GM19395 (cell line): ENCODE measurements around the gene S100A16.

Experiments used
- ATAC-seq: cut with Tn5 transposase; IDR thresholded peaks from one replicate; pipeline ENCODE4 v1.9.1; 2021; ENCODE audit warnings: mild to moderate bottlenecking, moderate library complexity; ENCODE audit not compliant: unreplicated experiment

Gene S100A16

DNA sequence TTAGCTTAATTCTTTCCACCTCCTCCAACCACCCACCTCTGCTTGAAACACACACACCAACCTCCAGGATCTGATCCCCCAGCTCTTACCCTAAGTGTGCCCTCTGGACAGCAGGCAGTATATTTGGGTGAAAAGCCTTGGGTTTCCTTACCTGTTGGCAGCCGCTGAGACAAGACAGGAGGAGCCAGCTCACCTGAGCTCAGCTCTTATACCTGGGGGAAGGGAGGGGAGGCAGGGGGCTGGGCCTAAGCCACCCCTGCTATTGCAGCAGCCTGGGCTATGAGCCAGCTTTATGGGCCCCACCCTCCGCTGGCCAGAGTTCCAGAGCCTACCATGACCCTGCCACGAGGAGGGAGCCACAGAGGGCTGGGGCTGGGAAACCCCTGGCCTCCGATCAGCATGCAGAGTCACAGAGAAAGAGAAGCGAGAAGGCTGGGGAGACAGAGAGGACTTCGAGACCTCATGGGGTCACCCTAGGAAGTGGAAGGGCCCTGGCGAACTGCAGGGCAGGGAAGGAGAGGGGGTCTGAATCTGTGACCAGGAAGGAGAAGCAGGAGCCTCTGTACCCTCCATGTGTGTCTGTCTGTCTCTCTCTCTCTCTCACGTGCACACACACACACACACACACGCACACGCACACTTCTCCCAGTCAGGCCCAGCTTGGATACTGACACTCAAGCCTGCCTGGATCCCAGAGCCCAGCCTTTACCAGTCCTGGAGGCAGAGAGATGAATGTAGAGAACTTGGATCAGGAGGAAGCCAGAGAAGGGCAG is 3.4 kb upstream of the S100A16 start, which contains the start of gene S100A14:
Gene S100A14, minus strand, starts transcription at position 182 of the 773 bp plus-strand sequence. CDS start 467 bp downstream, outside the sequence.
- no peak for ATAC-seq

DNA sequence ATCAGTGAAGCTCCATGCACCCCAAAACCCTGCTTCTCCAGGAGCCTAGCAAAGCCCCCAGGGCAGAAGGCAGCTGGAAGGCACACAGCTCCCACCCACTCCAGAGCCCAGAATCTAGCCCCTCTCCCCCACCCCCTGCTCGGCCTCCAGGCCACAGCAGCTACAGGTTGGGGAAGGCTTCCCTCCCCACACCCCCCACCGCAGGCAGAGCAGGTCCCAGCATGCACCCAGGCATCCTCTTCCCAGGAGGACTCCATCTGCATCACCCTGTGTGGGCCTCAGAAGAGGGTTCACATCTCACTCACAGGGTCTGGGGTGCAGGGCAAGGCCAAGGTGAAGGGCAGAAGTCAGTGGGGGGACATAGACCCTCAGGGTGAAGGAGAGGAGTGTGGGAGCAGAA is 2.5 kb upstream of the S100A16 start:
- ATAC-seq = no peak

- ATAC-seq = no peak
These were observed 2.0 kb upstream of the S100A16 start for GRCh38 chr1:153614906-153615305.

DNA sequence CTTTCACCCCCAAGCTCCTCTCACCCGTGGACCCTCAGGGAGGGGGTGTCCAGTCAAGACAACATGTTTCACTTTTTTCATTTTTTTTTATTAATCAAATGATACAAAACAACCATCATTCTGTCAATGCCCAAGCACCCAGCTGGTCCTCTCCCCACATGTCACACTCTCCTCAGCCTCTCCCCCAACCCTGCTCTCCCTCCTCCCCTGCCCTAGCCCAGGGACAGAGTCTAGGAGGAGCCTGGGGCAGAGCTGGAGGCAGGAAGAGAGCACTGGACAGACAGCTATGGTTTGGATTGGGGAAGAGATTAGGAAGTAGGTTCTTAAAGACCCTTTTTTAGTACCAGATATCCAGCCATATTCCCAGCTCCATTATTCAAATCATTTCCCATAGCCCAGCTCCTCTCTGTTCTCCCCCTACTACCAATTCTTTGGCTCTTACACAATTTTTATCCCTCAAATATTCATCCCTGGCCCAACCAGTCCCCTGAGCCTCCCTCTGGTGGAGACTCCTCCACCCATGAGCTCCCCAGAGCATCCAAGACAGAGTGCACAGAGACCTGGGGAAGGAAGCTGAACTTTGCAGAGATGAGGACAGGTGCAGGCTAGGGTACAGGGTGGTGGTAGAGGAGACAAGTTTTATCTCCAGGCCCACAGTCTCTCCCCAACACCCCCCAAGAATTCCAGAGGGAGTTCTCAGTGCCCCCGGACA is 1.4 kb upstream of the S100A16 start:
- ATAC-seq = no peak

GRCh38 chr1:153613406-153613805 is 469 bp upstream of the S100A16 start:
- ATAC-seq = no peak

DNA sequence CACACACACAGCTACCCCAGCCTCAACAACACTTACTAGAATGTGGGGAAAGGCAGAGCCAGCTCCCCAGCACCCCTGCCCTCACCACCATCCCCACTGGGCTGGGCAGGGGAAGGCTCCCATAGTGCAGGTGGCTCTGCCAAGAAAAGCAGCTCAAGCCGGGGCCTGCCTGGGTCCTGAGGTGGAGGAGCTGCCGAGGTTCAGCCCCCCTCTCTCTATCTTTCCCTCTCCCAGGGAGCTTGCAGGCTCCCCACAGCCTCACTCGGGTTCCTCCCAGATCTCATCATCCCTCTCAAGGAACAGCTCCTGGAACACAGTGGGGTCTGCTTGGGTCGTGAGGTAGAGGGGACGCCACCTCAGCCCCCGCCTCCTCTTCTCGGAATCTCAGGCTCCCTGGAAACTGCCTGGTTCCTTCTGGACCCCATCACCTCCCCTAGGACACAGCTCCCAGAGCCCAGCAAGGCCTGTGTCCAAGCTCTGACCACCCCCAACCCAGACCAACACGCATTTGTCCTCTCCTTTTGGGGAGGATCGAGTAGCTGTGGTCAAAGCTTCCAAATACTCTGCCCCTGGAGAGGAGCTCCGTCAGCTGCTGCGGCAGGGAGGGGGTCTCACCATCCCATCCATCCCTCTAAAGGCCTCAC is 704 bp downstream of the S100A16 start:
- no peak for ATAC-seq

- ATAC-seq = no peak
These were observed 1.6 kb downstream of the S100A16 start for GRCh38 chr1:153611356-153611755.

GRCh38 chr1:153610811-153611301 is 2.1 kb downstream of the S100A16 start:
- no peak for ATAC-seq

GRCh38 chr1:153610334-153610733 is 2.6 kb downstream of the S100A16 start:
- no peak for ATAC-seq

- ATAC-seq = no peak
These were observed 3.4 kb downstream of the S100A16 start for GRCh38 chr1:153609585-153609907.

DNA sequence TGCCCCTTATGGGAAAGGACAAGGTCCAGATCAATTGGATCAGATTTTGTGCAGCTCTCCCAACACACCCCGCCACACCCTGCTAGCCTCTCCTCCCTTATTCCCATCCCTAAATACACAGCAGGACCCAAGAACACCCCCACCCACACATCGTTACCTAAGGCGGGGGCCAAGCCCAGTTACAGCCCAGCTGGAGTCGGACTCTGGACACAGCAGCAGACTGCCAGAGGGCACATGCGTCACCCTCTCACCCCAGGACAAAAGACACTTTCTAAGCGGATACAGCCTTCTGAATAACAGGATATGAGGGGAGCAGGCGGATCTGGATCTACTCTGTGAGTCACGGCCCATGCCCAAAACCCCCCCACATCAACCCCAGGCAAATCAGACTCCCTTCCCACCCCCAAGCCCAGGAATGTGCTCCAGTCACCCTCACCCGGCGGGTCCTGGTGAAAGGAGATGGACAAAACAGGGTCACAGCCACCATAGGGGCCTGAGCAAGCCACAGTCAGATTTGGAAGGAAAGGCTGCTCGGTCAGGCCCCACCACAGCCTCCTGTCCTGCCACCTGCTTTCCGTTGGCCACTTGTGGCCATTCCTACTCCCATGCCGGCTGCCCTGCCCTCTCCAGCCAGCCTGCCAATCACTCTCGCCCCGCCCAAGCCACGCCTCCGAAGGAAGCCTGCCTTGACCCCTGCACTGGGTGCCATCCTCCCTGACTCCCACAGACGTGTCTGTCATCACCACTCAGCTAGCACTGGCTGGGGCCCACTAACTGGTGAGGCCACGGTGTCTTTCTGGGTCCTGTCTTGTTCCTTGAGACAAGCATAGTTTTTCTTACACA is 4.0 kb downstream of the S100A16 start:
- no peak for ATAC-seq

GRCh38 chr1:153608089-153608682 is 4.8 kb downstream of the S100A16 start:
- ATAC-seq = no peak

GRCh38 chr1:153607381-153607780 is 5.6 kb downstream of the S100A16 start:
- ATAC-seq = no peak

DNA sequence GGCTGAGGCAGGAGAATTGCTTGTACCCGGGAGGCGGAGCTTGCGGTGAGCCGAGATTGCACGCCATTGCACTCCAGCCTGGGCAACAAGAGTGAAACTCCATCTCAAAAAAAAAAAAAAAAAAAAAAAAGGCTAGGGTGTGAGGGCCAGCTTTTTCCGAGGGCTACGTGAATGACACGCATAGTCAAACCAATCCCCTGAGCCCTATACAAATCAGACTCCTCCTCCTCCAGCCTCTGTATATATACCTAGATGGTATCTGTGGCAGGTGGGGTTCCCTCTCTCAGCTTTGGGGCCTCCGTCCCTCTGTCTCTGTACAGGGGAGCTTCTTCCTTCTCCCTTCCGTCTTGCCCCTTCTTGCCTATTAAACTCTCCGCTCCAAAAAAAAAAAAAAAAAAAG is 6.7 kb downstream of the S100A16 start:
- ATAC-seq = no peak

GRCh38 chr1:153602749-153603148 is 10.2 kb downstream of the S100A16 start:
- no peak for ATAC-seq

GRCh38 chr1:153599847-153600246 is 13.1 kb downstream of the S100A16 start:
- ATAC-seq = no peak

DNA sequence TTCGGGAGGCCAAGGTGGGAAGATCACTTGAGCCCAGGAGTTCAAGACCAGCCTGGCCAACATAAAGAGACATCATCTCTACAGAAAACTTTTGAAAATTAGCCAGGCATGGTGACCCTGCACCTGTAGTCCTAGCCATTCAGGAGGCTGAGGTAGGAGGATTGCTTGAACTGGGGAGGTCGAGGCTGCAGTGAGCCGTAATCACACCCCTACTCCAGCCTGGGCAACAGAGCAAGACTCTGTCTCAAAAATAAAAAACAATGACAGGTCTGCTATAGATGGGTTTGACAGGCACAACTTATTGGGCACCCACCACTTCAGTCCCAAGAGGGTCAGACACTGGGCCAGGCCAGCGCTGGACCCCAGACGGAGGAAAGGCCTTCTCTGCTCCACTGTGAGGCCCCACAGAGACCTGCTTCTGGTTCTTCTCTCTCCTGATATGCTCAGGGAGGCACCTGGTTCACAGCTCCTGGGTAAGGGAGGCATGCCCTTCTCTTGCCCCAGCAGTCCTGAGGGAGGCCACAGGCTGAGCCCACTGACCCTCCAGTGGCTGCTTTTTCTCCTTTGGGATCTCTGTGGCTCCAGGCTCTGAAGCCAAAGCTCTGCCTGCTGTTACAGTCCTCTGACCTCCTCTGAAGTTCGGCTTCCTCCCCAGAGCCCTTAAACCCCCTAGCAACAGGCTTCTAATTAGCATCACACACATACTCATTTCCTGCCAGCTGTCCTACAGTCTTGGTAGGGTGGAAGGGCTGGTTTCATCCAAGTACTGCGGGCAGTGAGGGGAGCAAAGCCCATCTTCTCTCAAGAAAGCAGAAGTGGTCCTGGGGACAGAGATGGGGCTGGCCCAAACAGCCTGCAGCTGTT is 14.4 kb downstream of the S100A16 start:
- ATAC-seq = peak; percentile 97

- ATAC-seq = no peak
These were observed 15.7 kb downstream of the S100A16 start for GRCh38 chr1:153597206-153597605.

DNA sequence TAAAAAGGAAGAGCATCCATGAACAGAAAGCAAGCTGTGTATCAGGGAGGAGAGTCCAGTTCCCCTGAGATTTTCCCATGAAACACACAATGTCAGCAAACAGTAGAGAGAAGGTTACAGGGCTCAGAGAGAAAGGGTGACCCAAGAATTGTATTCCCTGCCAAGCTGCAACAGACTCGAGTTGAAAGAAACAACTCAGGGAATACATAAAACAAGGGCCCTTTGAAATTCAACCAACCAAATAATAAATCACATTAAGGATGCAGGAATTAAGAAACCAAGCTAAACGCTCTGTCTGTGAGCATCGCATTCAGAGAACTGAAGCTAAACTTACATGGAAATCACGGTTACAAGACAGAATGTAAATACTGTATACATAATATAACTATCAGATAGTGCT is 20.2 kb downstream of the S100A16 start:
- no peak for ATAC-seq

- ATAC-seq = no peak
These were observed 24.5 kb downstream of the S100A16 start for GRCh38 chr1:153588482-153588881.
